CD4-positive, alpha-beta T cell treated with Interleukin-4 for 4 hours (primary cell): Measurements from ENCODE around the gene CHST8.

ENCODE experiments used
- DNase-seq: peaks from one replicate; pipeline ENCODE4 v3.0.0-alpha.2; 2020

CHST8 gene

DNA sequence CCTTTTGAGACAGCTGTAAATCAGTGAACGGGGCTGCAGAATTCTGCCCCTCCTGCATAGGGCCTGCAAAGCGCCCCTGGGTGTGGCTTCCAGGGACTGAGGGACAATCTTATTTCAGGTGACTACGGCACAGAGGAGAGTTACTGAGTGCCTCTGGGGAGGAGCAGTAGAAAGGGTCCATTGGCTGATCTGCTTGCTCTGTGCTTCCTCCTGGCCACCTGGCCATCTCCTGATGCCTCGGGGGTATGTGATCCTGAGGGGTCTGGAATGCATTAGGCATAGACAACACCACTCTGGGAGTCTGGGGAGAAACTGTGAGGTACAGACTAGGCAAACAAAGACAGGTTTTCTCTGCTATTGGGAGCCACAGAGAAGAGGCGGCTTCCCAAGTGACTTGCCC lies 177.7 kb downstream of the CHST8 start:
- DNase-seq = no peak

DNA sequence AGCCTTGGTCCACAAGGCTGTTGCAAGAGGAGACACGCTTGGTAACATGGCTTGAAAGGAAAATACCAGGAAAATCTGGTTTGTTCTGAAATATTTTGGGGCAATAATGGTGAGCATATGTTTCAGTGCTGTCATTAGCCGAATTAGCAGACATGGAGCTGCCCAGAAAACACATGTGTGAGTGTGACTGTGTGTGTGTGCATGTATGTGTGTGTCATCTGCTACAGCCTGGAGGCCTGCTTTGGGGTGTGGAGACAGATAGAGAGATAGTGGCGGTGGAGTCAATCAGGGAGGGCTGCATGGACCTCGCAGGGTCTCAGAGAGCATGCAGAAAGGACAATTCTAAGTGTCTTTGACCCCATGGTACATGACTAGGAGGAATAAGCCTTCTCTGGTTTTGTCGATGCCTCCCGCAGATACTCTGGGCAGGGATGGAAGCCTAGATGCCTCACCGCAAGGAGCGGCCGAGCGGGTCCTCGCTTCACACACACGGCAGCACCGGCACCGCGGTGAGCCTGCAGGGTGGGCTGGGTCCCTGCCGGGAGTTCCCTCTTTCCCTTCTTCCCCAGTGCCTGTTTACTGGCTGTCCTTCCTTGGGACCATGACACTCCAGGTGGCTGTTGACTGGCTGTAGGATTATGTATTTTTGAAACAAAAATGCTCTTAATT lies 178.4 kb downstream of the CHST8 start:
- no peak for DNase-seq

DNA sequence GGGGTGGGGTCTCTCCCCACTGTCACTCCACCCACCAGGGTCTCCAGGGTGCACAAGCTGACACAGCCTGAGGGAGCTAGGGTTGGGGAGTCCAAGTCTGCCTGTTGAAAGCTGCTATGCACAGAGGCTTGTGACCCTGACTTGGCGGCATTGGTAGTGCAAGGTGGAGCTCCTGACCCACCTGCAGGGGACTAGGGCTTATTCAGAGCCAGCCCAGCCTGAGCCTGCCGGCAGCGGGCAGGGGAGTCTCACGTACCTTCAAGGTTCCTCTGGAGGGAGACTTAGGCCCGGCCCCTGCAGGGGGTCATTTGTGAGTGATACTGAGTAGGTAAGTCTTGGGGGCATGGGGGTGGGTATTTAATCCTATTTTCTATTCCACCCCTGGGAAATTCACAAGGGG lies 179.7 kb downstream of the CHST8 start:
- DNase-seq = no peak

- DNase-seq = no peak
Observed at GRCh38 chr19:33802001-33802400, 180.2 kb downstream of the CHST8 start.

- DNase-seq = no peak
Observed at GRCh38 chr19:33802801-33803200, 181.0 kb downstream of the CHST8 start.

DNA sequence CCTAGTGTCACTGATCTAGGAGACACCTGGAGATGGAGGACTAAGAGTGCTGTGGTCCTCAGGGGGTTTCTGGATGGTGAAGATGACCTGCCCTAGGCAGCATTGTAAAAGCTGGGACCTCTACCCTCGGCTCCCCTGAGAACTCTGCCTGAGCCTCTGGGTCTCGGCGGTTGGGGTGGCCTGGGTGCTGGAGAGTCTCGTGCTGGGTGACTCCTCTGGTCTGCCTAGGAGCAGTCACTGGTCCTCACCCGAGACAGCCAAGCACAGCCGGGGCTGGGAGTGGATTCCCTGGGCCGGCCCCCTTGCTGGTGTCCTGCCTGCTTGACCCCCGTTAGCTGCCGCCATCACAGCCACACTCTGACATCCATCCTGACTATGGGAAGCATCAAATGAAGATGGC lies 181.6 kb downstream of the CHST8 start:
- DNase-seq = no peak

DNA sequence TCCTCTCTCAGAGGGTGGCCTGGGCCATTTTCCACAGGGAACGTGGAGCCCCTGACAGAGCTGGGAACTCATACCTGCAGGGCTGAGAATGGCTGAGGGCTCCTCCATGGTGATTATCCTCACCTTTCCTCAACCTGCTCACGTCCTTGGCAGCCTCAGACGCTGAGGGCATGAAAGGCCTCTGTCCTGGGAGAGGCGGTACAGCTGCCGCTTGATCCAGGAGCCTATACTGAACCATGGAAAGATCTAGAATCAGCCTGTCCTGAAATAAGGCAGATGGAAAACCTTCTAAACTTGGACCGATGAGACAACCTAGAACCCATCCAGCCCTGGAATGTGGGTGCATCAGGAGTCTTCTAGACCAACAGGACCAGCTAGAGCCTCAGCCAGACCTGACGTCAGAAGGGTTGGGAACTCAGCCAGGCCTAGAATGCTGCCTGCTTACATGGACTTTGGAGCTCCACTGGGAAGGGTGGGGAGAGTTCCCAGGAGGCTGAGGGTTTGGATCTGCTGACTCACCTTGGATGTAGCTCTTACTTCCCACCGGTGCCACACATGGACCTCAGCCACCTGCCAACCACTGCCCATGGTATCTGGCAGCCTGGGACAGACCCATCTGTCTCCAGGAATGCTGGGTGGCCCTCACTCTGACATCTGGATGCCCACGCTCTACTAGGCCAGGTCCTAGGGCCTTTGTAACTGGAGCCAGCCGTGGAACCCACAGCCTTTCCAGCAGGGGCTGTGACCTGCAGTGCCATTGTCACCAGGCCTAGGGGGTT lies 182.5 kb downstream of the CHST8 start:
- DNase-seq = no peak

DNA sequence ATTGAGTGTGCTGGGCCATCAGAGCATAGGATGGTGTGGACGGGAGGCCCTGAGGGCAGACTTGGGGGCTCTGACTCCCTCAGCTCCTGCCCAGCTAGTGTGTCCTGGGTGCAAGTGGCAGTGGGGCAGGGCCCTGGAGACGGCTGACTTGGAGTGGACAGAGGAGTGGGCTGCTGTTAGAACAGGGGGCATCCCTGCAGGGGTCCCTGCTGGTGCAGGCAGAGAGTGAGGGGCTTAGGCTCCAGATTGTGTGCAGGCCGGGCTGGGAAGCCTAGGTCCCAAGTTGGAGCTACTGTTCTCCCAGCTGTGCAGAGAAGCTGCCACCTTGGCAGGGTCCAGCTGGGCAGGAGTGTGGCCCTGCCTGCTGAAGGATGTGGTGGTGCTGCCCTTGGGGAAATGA lies 183.6 kb downstream of the CHST8 start:
- no peak for DNase-seq

- DNase-seq = no peak
Observed at GRCh38 chr19:33805840-33806433, 184.2 kb downstream of the CHST8 start.

DNA sequence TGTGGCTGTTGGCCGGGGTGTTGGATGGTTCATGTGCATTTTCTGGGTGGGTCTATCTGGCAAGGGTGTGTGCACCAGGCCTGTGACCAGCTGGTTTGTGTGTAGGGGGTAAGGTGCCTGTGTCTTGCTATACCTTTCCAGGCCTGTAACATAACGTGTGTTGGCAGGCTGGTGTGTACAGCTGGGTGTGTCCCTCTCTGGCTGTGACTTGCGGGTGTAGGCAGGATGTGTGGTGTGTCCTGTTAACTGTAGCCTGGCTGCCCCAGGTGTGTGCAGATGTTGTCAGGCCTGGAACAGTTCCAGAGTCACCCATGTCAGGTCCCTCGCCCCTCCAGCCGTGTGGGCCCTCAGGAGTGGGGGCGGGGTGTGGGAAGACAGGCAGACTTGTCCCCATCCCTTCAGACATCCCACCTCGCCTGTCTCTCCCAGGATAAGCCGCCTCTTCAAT lies 184.7 kb downstream of the CHST8 start:
- DNase-seq = no peak

DNA sequence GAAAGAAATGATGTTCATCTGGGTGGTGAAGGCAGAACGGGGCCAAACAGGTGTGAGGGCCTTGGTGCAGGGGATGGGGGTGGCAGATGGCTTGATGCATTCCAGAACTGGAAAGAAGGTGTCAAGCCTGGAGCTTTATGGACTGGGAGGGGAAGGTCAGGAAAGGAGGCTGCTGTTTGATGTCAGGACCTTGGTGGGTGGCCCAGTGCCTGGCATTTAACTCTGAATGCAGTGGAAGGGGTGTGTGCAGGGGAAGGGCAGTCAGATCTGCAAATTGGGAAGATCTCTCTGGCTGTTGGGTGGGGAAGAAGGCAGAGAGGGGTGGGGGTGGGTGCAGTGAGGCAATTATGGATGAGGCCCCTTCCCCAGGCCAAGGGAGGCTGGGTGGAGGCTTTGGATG lies 186.6 kb downstream of the CHST8 start:
- DNase-seq = no peak

DNA sequence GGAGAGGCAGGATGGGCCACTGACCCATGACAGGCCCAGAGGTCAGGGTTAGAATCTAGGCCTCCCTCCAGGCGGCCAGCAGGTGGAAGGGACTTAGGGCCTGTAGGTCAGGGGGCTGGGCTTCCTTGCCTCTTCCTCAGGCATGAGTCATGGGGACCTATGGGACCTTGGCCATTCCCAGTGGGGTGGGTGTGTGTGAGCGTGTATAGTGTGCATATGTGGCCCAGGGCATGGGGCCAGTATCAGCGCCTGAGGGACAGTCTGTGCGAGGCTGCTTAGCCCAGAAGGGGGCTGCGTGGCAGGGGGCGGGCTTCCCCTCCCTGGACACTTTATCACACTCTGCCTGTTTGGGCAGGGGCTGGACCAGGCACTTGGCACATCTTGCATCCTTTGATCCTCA lies 188.2 kb downstream of the CHST8 start:
- no peak for DNase-seq

DNA sequence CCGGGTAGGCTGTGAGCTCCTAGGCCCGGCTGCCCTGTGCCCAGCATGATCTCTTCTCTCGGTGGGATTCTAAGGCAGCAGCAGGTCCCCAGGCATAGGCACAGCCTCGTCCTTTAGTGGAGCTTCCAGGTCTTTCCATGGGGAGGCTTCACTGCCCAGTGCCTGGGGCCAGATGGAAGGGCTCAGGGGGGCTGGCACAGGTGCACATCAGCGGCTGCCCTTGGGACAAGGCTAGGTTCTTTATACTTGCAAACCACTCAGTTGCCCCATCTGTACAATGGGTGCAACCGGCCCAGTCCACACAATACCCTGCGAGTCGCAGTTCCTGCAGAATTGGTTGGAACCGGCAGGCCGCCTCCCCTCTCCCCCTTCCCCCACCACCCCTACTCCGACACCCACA lies 189.1 kb downstream of the CHST8 start:
- no peak for DNase-seq

GRCh38 chr19:33811246-33811645 lies 189.5 kb downstream of the CHST8 start:
- no peak for DNase-seq

DNA sequence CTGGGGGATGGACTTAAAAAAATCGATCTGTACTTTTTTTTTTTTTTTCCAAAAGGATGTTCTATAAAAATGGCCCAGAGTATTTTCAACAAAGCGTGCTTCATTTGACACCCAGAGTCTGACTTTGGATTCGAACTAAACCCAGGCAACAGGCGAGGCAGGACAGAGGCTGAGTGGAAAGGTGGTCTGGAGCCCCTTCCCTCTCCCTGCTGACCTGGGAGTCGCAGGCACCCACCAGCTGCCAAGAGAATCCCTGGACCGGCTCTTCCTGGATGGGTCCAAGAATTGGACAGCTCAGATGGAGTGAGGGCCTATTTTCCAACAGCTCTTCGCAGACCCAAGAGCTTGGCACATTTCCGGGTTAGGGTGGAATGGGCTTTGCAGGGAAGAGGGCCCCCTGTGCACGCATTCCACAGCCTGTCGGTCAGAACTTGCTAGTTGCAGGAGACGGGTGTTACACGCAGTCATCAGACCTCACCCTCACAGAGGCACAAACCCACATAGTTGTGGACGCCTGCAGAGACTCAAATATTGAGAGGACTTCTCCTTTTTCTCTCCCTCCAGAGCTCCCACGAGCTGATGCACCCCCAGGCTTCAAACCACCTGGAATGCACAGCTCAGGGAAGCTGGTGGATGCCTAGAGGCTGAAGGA lies 190.1 kb downstream of the CHST8 start:
- DNase-seq = no peak

GRCh38 chr19:33812388-33813330 lies 190.9 kb downstream of the CHST8 start:
- DNase-seq = no peak

GRCh38 chr19:33813391-33814101 lies 191.8 kb downstream of the CHST8 start:
- DNase-seq = no peak

GRCh38 chr19:33814181-33815165 lies 192.7 kb downstream of the CHST8 start:
- no peak for DNase-seq

DNA sequence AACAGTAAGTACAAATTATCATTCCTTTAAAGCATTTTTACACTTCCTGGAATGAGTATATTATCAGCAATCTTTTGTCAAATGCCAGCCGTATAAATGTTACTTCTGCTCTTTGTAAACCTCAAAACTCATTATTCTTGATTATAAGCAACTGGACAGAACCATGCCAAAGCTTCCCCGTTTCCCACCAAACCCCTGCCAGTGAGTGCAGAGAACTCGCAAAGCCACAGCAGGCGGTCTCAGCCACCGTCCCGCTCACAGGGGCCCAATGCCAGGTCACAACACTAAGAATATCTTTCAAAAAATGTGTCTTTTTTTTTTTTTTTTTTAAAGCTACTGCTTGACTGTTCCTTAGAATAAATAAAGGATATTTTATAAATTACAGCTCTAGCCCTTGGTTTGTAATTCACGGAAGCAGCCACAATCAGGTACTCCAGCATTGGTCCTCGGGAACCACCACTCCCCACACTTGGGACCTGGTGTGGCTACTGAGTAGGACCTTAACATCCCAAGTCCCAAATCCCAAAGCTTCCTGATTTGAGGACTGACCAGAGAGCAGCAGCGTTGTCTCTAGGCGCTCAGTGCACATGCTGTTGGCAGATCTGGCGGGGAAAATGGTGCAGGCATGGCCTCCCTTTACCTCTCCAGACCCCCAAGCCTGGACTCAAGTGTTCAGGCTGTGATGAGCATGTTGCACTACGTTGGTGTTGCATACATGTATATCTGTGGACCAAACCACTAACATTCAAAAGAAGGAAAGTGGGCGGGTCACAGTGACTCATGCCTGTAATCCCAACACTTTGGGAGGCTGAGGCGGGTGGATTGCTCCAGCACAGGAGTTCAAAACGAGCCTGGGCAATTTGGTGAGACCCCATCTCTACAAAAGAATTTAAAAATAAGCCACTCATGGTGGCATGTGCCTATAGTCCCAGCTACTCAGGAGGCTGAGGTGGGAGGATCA lies 193.9 kb downstream of the CHST8 start:
- no peak for DNase-seq
